Measurements from ENCODE around the gene CES4A. TPM values are rescaled to one million over a fixed set of nuclear protein-coding genes. Genes with fewer than 3 reads are reported as not detected.

Gene CES4A
- total and polyA plus RNA-seq, 2 of the 13 experiments (the other 11 are each of a cell fraction or from before 2014, with no cell fraction given): 0.09 to 0.17 TPM

GRCh38 chr16:66977341-66978113, 10.9 kb upstream of the CES4A start (continued):
- TF ChIP-seq ETS1 (CRISPR knock-in tag; IDR thresholded peaks at IDR 0.05) (no peak), ZNF136 (CRISPR knock-in tag; IDR thresholded peaks at IDR 0.05; ENCODE audit: low read depth) (0 out of 2 replicates have a peak, but pooled peaks have one; percentile 70), ZFY (CRISPR knock-in tag; IDR thresholded peaks at IDR 0.05) (peak; percentile 32; the same call in 1 of the 2 replicates), SRSF9 (IDR thresholded peaks at IDR 0.05; ENCODE audit: borderline replicate concordance, insufficient read depth, low read depth, low read length, poor library complexity, severe bottlenecking) (no peak), KMT2A (CRISPR knock-in tag; IDR thresholded peaks at IDR 0.05) (0 out of 2 replicates have a peak, but pooled peaks have one; percentile 36), CEBPB (IDR thresholded peaks at IDR 0.05; ENCODE audit: borderline replicate concordance, low read depth, low read length) (no peak), ZSCAN9 (CRISPR knock-in tag; IDR thresholded peaks at IDR 0.05; ENCODE audit: borderline replicate concordance) (peak; percentile 77; the same call in 1 of the 2 replicates), MED8 (CRISPR knock-in tag; IDR thresholded peaks at IDR 0.05; ENCODE audit: insufficient replicate concordance) (no peak), RXRA (CRISPR knock-in tag; IDR thresholded peaks at IDR 0.05) (peak; percentile 79), PAXIP1 (CRISPR knock-in tag; conservative IDR thresholded peaks at IDR 0.05) (peak; percentile 39; the same call in 1 of the 2 replicates), ZNF205 (CRISPR knock-in tag; IDR thresholded peaks at IDR 0.05) (peak; percentile 77; the same call in 1 of the 2 replicates), DNMT1 (CRISPR knock-in tag; IDR thresholded peaks at IDR 0.05) (peak; percentile 82; the same call in 1 of the 2 replicates), NFYB (CRISPR knock-in tag; IDR thresholded peaks at IDR 0.05) (0 out of 2 replicates have a peak, but pooled peaks have one; percentile 12), GABPA (IDR thresholded peaks at IDR 0.05; ENCODE audit: low read depth, low read length) (no peak), GABPA (CRISPR knock-in tag; IDR thresholded peaks at IDR 0.05; ENCODE audit: low read depth) (peak; percentile 23; the same call in 1 of the 2 replicates), SKI (IDR thresholded peaks at IDR 0.05; ENCODE audit: partially characterized antibody) (peak; percentile 53), SMC3 (IDR thresholded peaks at IDR 0.05; ENCODE audit: low read length) (peak; percentile 97), PATZ1 (CRISPR knock-in tag; IDR thresholded peaks at IDR 0.05) (peak; percentile 63; the same call in 1 of the 2 replicates)
